H4 (cell line): ENCODE measurements around the gene EXOC3L1. TPM values are rescaled to one million over a fixed set of nuclear protein-coding genes. Genes with fewer than 3 reads are reported as not detected.
A peak's percentile ranks its signal among the peaks of the same experiment; 100 is the strongest.

Experiments used
- DNase-seq: peaks from one replicate; pipeline ENCODE4 v3.0.0-alpha.2; 2015; ENCODE audit warnings: low spot score
- total RNA-seq: library from RNA; depleted of rRNA; stranded (reverse); fragments of >200 nt; shearing (Covaris generic); gene quantifications from 2 replicates; pipeline ENCODE4 v1.2.3, GENCODE V29; 2014

EXOC3L1 gene
- total RNA-seq, 1 experiment from 2014 or later, result not detected

DNA sequence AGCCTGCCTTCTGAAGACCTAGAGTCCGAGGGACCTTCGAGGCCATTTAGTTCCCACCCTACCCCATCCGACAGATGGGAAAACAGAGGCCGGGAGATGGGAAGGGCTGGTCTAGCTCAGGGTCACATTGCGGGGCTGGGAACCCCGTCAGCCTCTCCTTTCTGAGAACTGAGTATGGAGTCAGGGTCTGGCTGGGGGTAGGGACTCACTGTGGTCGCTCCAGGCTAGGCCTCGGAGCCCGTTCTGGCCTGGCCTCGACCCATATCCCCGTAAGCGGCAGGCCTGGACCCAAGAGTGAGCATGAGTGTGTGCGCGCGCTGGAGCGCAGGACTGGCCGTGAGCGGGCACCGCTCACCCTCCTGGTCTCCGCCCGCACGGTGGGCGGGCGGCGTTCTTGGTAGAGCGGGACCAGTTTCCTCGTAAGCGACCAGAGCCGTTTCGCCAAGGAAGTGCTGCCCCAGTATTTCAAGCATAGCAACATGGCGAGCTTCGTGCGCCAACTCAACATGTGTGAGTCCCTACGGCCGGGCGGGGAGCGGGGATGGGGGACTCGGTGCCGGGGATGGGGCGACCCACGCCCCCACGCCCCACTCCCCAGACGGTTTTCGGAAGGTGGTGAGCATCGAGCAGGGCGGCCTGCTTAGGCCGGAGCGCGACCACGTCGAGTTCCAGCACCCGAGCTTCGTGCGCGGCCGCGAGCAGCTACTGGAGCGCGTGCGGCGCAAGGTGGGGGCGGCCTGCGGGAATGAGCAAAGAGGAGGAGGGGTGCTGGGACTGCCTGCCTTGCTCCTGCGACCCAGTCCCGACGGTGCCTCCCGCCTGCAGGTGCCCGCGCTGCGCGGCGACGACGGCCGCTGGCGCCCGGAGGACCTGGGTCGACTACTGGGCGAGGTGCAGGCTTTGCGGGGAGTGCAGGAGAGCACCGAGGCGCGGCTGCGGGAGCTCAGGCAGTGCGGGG is 24.5 kb downstream of the EXOC3L1 start:
- no peak for DNase-seq

DNA sequence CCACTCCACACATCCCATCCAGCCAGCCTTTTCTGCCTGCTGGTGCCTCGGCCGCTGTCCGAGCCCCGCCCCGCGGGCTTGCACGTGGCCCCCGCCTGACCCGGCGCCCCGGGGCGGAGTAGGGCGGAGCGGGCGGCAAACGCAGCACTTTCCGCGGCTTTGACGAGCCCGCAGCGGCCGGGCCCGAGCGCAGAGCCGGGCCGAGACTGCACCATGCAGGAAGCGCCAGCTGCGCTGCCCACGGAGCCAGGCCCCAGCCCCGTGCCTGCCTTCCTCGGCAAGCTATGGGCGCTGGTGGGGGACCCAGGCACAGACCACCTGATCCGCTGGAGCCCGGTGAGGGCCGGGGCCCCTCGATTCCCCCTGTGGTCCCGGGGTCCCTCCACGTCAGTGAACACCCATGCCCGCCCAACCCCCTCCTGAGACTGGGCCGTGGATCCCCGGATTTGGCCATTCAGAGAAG is 25.3 kb downstream of the EXOC3L1 start, which contains the start of gene HSF4:
Gene HSF4, plus strand, starts transcription at position 147 of the 463 bp plus-strand sequence. Its CDS starts 67 bp downstream, at position 214.
- no peak for DNase-seq

DNA sequence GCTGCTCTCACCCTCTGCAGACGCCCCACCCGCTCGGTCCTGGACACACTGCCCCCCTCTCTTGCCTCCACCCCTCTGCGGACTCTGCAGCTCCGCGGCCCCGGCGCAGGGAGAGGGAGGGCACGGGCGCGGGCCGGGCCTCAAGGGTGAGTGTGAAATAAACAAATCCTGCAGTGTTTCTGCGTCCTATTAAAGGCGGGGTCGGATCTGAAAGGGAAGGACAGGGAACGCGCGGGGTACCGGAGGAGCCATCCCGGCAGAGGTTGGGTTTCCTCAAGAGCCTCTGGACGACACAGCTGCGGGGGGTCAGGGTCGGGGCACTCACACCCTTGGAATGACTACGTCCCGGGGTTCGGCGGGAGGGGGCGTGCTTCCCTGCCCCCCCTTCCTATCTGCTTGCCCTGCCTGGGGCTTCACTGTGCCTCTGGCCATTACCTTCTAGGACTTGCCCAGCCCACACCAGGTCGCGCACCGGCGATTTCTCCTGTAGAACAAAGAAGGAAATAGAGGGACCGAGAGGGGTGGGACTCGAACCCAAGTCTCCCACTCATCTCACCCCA is 25.9 kb downstream of the EXOC3L1 start:
- DNase-seq, result no peak

DNA sequence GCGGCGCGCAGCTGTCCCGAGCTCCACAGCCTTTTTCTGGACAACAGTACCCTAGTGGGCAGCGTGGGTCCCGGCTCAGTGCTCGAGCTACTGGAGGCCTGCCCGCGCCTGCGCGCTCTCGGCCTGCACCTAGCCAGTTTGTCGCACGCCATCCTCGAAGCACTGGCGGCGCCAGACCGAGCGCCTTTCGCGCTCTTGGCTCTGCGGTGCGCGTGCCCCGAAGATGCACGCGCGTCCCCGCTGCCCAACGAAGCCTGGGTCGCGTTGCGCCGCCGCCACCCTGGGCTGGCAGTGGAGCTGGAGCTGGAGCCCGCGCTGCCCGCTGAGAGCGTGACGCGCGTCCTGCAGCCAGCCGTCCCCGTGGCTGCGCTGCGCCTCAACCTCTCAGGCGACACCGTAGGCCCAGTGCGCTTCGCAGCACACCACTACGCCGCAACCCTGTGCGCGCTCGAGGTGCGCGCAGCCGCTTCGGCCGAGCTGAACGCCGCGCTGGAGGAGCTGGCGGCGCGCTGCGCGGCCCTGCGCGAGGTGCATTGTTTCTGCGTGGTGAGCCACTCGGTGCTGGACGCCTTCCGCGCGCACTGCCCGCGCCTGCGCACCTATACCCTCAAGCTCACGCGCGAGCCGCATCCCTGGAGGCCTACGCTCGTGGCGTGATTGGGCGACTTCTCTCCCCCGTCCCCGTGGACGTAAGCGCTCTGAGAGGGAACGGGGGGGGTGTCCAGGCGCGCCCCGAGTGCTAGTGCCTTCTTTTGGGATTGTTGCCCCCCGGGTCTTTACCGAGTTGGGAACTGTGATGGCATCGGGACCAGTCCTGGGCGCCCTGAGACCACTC is 26.6 kb downstream of the EXOC3L1 start:
- no peak for DNase-seq

DNA sequence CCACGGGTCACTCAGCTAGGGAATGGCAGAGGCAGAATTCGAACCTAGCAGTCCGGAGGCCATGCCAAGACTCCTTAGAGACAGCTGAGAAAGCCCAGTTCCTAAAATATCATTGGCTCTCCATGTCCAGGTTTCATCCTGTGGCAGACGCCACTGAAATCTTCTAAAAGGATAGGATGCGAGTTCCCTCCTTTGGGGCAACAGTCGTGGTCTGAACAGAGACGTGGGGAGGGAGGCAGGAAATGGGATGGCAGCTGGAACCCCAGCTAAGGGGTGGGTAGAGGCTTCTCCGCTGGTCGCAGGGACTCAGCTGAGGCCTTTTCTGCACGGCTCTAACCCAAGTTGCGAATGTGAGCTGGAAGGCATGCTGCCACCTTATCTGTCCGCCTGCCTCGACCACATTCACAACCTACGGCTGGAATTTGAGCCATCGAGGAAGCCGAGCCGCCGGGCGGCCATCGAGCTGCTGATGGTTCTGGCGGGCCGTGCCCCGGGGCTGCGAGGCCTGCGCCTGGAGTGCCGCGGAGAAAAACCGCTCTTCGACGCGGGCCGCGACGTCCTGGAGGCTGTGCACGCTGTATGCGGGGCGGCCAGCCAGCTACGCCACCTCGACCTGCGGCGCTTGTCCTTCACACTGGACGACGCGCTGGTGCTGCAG is 27.3 kb downstream of the EXOC3L1 start:
- DNase-seq, result no peak

DNA sequence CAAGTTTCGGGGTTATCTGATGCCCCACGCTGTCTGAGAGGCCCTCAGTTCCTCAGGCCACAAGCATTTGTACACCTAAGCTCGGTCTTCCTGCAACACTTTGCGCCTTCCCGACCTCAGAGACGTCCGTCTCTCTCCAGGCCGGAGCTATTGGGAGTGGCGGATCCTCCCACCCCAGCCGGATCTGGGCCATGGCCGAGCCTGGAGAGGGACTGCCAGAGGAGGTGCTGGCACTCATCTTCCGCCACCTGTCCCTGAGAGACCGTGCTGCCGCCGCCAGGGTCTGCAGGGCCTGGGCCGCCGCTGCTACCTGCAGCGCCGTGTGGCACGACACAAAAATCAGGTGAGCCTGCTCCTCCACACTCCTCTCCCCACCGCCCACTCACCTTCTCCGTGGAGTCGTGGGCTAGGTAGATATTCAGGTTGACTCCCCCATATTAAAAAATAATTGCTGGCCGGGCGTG is 28.3 kb downstream of the EXOC3L1 start:
- DNase-seq, result no peak

DNA sequence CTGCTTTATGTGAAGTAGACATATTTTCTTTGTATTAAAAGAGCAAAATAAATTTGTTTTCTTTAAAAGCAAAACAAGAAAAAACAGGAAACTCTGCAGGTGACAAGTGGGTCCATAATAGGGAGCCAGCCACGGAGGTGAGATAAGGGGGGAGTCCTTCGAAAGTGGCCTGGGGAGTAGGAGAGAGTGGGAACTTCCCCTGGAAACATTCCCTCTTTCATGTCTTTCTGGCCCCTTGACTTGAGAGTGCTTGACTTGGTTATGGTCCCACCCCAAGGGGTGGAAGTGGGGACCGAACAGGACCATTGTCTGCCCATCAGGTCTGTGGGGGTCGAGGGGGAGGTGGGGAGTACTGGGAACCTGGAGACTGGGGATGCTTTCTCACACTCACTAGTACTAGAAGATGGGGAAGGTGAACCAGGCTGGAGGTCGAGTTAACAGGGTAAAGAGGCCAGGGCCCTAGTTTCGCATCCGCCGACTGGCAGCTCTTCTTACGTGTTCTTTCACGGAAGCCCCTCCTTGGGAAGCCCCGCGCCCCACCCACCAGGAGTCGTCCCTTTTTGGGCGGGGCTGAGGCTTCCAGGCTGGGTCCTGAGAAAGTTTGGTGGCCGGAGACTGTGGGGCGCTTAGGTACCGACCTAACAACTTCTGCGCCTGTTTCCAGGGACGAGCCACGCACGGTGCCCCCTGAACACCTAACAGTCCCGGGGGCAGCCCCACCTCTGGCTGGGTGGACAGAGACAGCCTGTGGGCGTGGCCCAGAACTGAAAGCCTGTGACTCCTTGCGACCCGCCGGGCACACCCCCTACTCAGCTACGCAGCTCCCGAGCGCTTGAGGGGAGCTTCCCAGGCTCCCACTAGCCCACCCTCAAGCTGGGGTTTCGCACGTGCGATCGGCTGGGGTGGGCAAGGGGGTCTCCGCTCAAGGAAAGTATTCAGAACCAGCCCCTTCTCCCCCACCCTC is 31.0 kb downstream of the EXOC3L1 start:
- DNase-seq, result peak; percentile 26

DNA sequence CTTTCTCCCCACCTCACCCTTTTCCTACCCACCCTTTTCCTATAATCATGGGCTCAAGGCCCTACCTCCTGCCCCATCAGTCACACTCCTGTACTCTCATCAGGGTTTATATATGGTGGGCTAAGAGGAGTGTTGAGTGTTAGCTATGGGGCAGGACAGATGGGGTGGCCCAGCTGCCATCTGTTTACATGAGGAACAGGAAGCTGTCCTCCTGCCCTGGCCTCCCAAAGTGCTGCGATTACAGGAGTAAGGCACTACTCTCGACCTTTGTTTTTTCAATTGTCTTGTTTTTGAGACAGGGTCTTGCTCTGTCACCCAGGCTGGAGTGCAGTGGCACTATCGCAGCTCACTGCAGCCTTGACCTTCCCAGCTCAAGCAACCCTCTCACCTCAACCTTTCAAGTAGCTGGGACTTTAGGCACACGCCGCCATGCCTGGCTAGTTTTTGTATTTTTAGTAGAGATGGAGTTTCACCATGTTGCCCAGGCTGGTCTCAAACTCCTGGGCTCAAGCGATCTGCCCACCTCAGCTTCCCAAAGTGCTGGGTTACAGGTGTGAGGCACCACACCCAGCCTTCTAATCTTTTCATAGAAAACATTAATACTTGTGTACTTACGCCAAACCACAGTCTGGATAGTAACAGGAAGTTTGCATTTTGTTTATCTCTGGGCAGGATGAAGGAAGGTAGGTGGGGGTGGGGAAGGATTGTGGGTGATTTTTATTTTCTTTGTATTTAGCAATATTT is 31.9 kb downstream of the EXOC3L1 start:
- DNase-seq, result no peak

DNA sequence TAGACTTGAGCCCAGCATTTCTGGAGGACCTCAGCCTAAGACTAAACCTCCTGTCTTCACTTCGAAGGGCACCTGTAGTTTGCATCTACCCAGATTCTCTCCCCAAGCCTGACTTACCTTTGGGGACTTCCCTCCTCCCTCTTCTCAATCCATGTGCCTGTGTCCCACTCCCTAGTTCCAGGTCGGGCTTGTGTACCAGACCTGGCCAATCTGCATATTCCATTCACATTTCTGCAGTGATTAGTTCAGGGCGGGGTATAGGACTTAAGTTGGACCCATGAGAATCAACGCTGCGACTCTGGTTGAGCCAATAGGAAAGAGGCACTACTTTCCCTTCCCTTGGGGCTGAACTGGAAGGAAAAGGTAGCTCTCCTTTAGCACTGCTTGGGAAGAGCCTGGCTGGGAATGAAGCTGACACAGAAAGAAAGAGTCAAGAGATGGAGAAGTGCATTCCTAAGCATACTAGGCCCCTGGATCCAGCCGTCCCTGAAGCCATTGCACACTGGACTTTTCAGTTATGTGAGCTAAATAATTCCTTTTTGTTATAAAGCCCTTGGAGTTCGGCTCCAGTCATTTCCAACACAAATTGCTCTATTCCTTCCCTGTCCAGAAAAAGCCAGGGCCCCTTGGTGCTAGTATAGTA is 32.7 kb downstream of the EXOC3L1 start:
- no peak for DNase-seq

DNA sequence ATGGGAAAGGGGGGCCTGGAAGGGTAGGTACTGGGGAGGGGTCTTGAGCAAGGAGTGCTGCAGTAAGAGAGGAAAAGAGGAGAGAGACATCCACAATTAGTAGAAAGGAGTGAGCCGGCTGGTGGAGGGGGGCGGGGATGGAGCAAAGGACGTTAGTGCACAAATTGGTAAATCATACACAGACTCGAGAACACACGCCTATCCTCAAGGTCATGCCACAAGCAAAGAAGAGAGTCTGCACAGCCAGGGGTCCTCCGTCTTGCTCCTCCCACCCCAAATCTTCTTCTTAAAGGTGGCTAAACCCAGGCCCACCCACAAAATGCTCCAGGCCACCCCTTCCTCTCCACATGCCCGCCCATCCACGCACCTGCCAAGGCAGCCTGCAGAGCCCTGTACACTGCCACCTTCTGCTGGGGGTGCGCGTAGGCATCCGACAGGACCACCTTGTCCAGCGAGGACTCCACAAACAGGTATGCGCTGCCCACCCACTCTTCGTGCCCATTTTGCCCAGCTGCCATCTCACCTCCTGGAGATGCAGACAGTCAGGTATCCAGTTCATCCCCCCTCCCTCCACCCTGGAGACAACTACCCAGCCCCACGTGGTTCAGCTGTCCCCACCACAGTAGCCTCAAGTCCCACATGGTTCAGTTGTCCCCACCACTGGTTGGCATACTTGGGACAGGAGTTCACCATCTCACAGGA is 33.6 kb downstream of the EXOC3L1 start:
- no peak for DNase-seq

DNA sequence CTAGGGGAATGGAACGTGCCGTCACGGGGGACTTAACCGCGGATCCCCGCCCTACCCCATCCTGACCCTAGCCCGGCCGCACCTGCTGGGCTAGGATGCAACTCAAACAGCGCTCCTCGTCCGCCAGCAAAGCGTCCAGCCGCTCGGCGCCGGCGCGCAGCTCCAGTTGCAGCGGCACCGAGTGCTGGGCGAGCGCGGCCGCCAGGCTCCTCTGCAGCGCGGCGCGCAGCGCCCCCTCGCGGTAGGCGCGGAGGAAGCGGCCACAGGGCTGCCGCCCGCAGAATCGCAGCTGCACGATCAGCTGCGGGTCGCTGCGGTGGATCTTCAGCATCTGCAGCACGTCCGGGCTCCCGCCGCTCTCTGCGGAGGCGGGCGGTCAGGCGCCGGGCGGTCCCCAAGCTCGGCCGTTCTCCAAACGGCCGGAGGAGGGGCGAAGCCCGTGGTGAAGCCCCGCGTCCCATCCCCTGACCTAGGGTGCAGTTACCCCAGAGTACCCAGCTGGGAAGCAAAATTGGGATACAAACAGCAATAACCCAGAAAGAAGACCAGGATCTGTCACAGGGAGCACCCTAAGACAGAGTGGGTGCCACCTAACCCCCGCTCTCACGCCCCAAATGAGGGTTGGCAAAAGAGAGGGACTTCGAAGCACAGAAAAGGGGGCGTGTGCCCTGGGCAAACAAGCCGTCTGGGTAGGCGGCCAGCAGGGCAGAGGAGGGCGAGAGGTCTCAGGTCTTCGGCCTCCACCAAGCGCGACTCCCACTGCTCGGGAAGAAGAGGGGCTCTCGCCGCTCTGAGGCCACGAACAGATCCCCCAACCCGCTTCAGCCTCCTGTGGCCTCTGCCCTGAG is 34.4 kb downstream of the EXOC3L1 start:
- no peak for DNase-seq

DNA sequence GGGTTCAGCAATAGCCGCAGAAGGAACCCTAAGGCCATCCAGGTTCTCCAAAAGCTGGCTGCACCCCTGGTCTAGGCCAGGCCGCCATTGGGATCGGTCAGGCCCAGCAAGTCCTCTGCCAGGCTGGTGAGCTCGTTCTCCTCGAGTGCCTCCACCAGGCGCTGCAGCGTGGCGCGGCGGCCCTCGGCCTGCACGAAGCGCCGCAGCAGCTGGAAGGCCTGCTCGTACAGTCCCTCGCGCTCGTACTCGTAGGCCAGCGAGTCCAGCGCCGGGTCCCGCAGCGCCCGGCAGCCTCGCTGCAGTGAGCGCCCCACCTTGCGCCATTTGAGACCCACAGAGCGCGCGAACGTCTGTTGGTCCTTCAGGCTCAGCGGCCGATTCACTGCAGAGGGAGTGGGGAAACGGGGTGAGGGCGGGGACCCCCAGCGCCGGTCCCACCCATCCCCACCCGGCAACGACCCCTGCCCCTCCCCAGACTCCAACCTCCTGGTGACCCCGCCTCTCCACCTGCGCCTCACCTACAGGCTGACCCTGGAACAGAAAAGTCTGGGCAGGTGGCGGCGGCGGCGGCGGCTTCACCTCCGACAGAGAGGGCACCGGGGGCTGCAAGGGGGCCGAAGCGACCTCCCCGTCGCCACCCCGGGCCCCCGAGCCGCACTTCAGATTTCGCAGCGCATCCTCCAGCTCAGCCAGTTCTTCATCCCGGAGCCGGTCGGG is 35.2 kb downstream of the EXOC3L1 start:
- DNase-seq, result no peak

DNA sequence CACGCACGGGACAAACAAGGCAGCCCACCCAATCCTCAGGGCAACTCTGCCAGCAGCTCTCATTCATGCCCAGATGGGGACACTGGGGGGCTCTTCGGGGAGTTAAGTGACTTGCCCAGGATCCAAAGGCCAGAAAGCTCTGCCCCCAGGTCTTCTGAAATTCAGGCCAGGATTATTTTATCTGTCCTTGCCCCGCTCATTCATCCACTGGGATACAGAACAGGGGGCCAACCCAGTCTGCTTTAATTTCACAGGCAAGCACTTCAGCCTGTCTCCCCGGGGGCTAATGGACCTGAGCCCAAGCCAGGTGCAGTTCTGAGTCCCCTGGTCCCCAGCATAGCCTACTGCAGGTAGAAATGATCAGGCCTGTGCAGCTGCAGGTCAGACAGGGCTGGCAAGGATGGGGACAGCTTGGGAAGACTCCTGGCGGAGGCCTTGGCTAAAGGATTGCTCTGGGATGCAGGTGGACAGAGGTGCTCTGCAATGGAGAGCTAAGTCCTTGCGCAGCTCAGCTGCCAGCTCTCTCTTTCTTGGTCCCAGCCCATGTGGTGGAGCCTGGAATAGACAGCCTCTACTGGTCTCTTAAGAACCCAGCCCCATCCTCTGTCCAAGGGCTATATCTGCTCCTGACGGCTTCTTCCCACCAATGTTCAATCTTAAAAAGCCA is 38.4 kb downstream of the EXOC3L1 start:
- no peak for DNase-seq

DNA sequence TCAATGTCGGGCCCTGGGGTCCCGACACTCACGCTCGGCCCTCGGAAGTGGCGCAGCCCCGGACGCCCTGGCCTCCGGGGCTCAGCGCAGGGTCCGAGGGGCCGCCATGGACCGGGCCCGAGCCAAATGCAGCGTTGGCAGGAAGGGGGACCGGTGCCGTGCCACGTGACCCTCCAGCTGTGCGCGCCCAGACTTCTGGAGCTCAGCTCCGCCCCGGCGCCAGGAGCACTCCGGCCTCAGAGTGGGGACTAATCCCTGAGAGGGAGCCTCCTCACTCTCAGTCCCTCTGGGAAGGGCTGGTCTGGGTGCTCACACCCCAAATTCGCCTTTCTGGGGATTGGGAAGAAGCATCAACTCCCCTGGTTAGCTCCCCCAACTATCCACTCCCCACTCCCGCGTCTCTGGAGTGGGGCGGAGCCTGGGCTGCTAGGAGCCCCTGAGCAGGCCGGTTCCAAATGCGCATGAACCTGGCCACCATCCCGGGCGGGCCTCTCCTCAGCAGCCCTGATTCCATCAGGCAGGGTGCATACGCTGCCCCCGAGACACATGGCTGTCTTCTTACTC is 39.0 kb downstream of the EXOC3L1 start, which contains the start of gene B3GNT9:
Gene B3GNT9, minus strand, starts transcription at position 166 of the 564 bp plus-strand sequence. CDS start 513 bp downstream, outside the sequence.
- DNase-seq, result peak; percentile 54

DNA sequence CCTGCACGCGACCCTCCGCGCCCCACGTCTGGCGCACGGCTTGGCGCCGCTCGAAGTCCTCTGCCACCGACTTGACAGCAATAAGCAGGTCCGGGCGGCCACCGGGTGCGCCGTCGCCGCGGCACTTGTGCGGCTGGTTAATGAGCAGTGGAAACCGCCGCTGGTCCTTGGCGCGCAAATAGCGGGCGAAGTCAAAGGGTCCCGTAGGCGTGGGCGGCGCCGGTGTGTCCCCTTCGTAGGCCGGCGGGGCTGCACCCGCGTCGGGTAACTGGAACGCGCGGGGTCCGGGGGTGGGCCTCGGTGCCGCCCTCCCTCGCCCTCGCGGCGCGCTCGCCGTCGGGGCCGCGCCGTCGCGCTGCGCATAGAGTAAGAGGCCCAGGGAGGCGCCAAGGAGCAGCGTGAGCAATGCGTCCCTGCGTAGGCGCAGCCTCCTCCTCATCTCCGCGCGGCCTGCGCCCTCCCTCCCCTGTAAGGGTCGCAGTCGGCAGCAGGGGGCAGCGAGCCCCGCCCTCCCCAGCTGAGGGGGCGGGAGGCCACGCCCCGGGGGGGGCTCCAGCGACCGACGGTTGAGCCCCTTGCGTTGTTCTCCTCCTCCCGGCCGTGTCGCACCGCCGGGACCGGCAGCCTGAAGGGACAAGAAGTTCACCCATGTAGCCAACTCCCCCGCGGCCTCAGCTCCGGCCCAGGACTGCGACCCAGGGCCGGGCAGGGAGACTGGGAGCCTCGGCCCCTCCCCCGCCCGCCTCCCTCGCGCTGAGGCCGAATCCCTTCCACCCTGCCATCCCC is 39.7 kb downstream of the EXOC3L1 start:
- no peak for DNase-seq
